Spleen (tissue), 7 donors: ENCODE results near the gene GRID2.

ENCODE experiments used
- CTCF ChIP-seq, 11 experiments: fragments of 200-600 bp in 7 of 11; fragments of 450-650 bp in 4 of 11; sonication (generic) in 4 of 11; IDR thresholded peaks in 8 of 11; conservative IDR thresholded peaks in 3 of 11; 1 replicate in 7 of 11; 2 replicates in 4 of 11; pipeline versions ENCODE4 v1.4.0 to v1.8.0; 2016 to 2021; ENCODE audit warnings: antibody characterized with exemption in 11 of 11, inconsistent platforms in 4 of 11, mild to moderate bottlenecking in 1 of 11
- POLR2A ChIP-seq, 3 donors: fragments of 450-650 bp; IDR thresholded peaks; one replicate each; pipeline ENCODE4 v1.5.1; 2017; ENCODE audit warnings: antibody characterized with exemption in 3 of 3, mild to moderate bottlenecking in 1 of 3
- POLR2AphosphoS5 ChIP-seq, 3 donors: sonication (generic); formaldehyde crosslinking; IDR thresholded peaks; one replicate each; pipeline ENCODE4 v1.5.1; 2017; ENCODE audit warnings: antibody characterized with exemption in 3 of 3
- donor health status: DM: no; HTN: no; CAD: no; lungs with moderate emphysema.
- donor health status: DM: no; HTN: no; CAD: no.
- donor health status: DM: no; HTN: no; CAD: no.

GRCh38 chr4:92843784-92844183, 540.0 kb downstream of the GRID2 start:
- no peak for TF ChIP-seq CTCF (IDR thresholded peaks at IDR 0.05 in 8 of 11, conservative IDR thresholded peaks at IDR 0.05 in 3 of 11)
- TF ChIP-seq POLR2A (IDR thresholded peaks at IDR 0.05): no peak
- no peak for TF ChIP-seq POLR2AphosphoS5 (IDR thresholded peaks at IDR 0.05)
